ENCODE data around the gene NDFIP2.

NDFIP2 gene, protein sequence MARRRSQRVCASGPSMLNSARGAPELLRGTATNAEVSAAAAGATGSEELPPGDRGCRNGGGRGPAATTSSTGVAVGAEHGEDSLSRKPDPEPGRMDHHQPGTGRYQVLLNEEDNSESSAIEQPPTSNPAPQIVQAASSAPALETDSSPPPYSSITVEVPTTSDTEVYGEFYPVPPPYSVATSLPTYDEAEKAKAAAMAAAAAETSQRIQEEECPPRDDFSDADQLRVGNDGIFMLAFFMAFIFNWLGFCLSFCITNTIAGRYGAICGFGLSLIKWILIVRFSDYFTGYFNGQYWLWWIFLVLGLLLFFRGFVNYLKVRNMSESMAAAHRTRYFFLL
- total RNA-seq, result 13.1 to 317 reads per million in 2 experiments

DNA sequence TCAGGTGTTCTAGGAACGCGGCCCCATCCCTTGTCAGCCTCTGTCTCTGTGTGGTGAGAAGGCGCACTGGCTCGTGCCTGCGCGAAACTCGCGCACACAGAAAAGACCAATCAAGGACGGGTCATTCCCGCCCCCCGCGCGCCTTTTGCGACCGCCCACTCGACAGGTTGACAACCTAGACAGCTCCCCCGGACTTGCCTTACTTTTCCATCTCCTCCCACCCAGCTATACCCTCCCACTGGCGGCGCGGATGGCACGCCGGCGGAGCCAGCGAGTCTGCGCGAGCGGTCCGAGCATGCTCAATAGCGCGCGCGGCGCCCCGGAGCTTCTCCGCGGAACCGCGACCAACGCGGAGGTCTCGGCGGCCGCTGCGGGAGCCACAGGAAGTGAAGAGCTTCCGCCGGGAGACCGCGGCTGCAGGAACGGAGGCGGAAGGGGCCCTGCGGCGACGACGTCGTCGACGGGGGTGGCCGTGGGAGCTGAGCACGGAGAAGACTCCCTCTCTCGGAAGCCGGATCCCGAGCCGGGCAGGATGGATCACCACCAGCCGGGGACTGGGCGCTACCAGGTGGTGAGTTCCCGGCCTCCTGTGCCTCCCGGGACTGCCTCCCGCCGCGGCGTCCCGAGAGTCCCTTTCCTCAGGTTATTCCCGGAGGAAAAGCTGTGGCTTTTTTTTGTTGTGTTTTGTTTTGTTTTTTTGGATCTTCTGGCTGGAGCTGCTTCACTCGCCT lies at the start of gene NDFIP2:
Gene NDFIP2, plus strand, starts transcription at position 202 of the 731 bp plus-strand sequence. Its CDS starts 49 bp downstream, at position 251.
- DNase-seq (ENCODE audit: low read depth), result peak; percentile 70

DNA sequence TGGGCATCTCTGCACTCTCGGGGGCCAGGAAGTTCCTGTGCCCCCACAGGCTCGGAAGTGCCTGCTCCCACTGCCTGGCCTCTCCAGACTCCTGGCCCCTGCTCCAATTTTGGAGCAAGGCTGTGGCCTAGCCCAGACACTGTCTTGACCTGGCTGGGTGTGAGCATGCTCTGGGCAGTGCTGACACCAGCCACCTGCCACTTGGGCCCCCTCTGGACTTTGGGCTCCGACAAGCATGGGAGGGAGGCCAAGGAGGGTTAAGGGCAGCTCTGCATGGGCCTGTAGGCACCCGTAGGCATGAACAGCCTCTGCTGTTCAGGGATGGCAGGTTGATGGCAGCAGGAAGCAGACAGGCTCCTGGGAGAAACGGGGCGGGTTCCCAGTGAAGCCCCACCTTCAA lies 48.9 kb upstream of the NDFIP2 start:
- no peak for DNase-seq (ENCODE audit: low read depth)

DNA sequence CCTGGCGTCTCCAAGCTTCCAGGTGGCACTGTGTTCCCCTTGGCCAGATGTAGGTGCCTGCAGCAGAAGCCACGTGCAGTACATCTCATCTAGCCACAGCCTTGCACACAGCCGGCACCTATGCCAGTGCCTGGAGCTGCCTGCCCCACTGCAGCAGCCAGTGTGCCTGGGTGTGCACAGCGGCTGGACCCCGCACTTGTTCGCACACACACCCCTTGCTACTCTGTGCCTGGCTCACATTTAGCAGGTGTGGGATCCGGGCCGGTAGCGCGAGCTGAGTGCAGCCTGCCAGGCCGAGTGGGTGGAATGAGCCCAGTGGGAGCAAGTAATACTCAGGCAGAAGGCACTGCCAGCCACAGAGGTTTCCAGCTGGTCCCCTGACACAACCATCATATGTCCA lies 48.0 kb upstream of the NDFIP2 start:
- no peak for DNase-seq (ENCODE audit: low read depth)

DNA sequence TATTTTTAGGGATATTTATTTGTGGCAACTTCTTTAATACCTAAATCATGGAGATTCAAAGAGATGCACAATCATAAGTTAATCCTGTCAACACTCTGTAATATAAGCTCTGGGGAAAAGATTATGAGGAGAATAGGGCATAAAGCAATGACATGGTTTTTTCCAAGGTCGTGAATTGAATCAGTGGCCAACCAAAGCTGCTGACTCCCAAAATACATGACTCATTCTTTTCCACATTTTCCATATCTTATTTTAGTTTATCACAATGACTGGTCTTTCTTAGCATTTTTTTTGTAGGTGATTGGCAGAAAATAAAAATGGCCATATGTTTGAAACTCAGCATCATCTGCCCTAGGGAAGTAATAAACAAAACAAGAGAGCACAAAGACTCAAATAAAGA lies 46.4 kb upstream of the NDFIP2 start:
- DNase-seq (ENCODE audit: low read depth), result no peak

DNA sequence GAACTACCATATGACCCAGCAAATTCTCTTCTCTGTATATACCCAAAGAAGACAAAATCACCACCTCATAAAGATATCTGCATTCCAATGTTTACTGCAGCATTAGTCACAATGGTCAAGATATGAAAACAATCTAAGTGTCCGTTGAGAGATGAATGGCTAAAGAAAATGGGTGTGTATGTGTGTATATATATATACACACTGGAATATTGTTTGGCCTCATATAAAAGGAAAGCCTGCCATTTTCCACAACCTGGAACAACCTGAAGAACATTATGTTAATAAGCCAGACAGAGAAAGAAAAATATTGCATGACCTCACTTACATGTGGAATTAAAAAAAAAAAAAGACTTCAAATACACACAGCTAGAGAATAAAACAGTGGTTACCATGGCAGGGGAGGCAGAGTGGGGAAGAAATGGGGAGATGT lies 45.4 kb upstream of the NDFIP2 start:
- DNase-seq (ENCODE audit: low read depth), result no peak

DNA sequence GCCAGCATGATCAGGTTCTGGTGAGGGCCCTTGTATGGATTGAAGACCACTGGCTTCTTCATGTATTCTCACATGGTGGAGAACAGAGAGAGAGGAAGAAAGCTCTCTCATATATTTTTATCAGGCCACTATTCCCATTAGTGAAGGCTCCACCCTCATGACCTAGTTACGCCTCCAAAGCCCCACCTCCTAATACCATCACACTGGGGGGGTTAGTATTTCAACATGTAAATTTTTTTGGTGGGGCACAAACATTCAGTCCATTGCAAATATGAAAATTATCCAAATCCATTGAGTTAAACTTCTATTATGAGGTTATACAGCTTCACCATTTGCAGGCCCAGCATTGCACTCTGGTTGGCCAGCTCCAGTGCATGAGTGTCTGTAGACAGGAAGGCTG lies 41.7 kb upstream of the NDFIP2 start:
- DNase-seq (ENCODE audit: low read depth), result no peak

DNA sequence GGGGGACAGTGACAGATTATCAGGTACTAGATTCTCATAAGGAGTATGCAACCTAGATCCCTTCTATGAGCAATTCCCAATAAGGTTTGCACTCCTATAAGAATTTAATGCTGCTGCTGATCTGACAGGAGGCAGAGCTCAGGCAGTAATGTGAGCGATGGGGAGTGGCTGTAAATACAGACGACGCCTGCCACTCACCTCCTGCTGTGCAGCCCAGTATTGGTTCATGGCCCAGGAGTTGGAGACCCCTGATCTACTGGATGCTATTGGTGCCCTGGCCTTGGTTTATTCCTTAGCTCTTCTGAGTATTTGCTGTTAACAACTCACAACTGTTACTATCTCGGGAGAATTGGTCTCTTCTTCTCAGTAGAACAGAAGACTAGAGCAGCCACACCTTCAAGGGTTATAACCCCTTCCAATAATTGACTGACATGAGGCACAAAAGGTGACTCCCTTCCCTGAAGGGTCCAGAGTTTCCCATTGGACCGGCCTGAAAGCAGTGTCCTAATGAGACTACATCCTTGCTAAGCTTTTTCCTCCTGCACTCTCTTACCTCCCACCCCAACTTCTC lies 39.9 kb upstream of the NDFIP2 start:
- no peak for DNase-seq (ENCODE audit: low read depth)

DNA sequence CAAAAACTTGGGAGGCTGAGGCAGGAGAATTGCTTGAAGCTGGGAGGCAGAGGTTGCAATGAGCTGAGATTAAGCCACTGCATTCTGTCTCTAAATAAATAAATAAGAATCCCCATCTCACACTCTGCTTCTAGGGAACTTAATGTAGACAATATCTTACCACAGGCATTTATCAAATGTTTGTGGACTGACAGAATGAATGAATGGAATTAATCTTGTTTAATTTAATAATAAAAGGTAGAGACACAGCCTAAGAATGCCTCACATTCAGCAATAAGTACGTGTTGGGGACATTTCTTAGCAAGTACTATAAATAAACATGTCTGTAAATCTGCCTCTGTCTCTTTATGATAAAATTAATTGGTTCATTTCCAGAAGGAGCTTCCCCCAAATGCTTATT lies 38.7 kb upstream of the NDFIP2 start:
- DNase-seq (ENCODE audit: low read depth), result no peak

DNA sequence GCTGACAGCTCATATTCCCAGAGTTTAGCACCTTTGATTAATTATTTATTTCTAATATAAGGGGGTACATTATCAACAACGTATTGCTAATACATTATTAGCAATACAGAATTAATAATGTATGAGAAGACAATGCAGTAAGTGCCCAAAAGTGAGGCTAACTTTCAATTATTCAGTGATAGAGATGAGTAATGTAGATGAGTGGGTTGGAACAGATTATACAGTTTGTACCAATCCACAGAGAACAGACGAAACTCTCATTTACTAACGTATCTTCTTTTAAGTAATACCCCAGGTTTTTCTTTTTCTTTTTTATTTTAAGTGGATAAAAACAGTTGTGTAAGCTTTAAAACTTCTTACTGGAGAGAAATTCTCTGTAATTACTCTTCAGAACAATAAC lies 38.2 kb upstream of the NDFIP2 start:
- DNase-seq (ENCODE audit: low read depth), result no peak

DNA sequence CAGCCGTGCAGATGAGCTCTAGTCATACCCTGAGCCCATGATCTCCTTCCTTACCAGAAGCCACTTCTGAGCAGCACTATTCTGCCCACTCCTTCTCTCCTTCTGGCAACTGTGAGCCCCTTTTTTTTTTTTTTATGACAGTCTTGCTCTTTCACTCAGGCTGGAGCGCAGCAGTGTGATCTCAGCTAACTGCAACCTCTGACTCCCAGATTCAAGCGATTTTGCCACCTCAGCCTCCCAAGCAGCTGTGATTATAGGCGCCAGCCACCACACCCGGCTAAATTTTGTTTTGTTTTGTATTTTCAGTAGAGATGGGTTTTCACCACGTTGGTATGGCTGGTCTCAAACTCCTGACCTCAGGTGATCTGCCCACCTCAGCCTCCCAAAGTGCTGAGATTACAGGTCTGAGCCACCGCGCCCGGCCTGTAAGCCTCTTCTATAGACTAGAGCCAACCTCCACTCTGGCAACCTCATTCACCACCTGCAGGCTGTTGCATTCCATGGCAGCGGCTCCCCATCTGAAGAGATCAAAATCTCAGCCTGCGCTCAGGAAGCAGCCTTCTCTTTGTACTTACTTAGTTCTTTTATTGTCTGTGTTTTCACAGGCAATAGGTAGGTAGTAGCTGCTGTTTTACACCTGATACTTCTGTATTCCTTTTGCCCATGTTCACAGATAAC lies 34.8 kb upstream of the NDFIP2 start:
- no peak for DNase-seq (ENCODE audit: low read depth)

DNA sequence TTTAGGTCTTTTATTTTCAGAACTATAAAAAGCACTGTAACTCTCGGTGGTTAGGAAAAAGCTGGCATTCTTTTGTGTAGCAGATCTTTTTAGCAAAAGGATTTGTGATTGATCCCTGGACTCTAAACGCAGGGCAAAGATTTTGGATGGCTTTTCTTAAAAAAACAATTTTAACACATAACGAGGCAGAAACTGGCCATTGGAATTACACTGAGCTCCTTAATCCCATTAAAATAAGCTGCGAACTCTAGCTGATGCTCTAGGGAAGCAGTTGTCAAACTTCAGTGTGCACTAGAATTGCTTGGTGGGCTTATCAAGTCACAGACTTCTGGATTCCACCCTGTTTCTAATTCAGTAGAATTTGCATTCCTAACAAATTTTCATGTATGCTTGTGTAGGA lies 33.8 kb upstream of the NDFIP2 start:
- DNase-seq (ENCODE audit: low read depth), result no peak

DNA sequence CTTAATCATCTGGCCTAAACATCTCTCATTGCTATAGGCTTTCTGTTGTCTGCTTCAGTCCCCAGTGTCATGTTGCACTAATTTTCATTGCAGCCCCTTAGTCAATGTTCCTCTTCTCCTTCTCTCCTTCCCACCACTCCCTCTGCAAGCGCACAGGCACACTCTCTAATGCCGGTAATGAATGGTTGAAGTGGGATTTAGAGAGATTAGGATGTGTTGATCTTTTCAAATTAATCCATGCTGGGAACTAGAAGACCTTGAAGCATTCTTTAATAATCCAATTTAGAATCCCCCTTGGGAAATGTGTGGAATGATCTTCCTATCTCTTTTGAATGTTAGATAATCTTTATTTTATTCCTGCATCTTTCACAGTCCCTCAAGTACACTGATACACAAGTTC lies 33.2 kb upstream of the NDFIP2 start:
- no peak for DNase-seq (ENCODE audit: low read depth)

DNA sequence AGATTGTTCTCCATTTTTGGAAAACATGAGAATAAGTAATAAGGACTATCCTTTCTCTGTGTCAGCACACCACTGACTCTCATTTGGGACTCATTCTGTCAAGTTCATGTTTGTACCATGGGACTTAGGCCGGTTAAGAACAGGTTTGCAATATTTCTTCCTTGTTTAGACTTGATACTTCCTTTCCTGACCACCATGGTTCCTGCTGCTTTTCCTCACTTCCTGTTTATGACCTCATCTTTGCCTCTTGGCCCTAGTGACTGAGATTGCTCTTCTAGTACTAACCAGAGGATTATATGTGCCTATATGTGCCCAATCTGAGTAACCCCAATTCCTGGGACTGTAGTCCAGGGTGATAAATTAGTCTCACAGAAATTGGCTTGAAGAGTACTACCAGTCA lies 32.5 kb upstream of the NDFIP2 start:
- DNase-seq (ENCODE audit: low read depth), result no peak

DNA sequence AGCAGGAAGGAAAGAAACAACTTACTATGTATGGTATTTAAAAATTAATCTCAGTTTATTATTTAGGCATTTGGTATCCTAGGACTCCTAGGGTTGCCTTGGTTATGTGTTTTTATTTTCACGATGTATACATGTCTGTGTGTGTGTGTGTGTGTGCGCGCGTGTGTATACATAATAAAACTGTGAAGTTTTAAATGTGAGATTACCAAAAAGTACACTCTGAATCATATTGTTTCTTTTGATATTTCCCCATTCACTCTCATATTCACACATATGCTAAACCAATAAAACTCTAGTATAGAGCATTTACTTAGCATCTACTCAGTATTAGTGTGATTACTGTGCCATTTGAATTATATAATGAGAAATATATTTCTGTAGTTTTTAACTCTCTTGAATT lies 30.8 kb upstream of the NDFIP2 start:
- no peak for DNase-seq (ENCODE audit: low read depth)

DNA sequence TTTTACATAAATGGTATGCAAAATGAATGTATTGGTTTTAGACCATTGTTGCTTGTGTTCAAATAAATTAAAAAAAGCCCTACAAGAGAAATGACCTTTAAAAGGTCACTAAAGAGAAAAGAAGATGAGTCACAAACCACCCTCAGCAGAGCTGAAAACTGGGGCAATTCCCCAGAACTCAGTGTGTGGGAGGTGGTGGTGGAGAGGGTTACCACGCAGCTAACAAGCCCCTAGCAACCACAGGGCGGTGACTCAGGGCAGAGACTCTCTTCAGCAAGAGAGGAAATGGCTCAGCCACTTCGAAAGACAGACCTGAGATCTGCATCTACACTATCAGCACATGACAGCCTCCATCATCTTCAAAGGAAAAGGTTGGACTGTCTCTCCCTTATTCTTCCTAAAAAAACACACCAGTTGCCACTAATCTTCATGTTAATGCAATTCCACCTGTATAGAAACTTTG lies 29.4 kb upstream of the NDFIP2 start:
- DNase-seq (ENCODE audit: low read depth), result peak; percentile 60

DNA sequence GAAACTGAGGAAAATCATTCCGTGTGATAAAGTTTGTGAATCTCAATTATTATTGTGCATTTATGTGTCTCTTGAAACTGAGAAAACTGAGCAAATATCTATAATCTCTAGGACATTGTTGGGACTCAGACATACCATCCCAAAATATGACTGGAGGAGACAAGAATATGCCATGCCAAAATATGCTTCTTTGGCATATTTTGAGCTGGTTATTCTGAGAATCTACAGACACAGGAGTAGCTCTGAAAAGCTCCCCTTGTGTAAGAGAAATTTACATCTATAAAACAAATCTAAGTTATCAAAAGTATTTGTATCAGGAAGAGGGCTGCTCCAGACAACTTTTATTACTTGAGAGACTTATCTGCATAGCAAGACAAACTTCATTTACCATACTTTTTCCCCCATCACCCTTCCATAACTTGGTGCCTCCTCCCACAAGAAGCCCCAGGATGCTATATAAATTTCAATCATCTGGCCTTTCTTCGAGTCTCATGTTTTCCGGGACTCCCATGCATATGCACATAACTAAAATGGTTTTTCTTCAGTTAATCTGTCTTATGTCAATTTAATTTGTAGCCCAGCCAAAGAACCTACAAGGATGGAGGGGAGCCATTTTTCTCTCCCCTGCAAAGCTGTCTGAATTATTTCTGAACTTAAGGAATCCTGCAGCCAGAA lies 28.6 kb upstream of the NDFIP2 start:
- no peak for DNase-seq (ENCODE audit: low read depth)

DNA sequence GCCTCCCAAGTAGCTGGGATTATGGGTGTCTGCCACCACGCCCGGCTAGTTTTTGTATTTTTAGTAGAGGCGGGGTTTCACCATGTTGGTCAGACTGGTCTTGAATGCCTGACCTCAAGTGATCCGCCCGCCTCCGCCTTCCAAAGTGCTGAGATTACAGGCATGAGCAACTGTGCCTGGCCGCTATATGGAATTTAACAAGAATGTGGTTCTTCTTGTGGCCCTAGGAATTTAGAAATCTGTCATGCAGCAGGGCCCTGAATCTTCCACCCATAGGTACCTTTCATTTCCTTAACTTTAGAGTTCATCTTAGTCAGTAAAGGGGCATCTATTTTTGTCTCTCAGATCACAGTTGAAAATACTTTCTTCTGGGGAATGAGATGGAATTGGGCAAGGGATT lies 25.6 kb upstream of the NDFIP2 start:
- no peak for DNase-seq (ENCODE audit: low read depth)

DNA sequence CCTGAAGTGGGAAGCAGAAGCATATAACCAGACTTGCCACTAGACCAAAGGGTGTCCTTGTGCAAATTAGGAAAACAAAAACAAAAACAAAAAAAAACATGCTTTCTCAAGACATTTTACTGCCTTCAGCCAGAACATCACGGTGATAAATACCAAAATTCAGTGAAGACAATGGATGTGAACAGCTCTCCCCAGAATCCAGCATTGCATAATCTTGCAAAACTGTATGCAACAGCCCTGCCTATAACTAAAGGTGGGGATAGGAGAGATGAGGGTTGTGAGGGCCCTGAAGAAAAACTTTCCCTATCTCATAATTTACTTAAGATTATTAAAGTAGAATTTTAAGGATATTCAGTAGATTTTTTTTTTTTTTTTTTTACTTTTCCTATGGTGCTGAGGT lies 24.9 kb upstream of the NDFIP2 start:
- no peak for DNase-seq (ENCODE audit: low read depth)

DNA sequence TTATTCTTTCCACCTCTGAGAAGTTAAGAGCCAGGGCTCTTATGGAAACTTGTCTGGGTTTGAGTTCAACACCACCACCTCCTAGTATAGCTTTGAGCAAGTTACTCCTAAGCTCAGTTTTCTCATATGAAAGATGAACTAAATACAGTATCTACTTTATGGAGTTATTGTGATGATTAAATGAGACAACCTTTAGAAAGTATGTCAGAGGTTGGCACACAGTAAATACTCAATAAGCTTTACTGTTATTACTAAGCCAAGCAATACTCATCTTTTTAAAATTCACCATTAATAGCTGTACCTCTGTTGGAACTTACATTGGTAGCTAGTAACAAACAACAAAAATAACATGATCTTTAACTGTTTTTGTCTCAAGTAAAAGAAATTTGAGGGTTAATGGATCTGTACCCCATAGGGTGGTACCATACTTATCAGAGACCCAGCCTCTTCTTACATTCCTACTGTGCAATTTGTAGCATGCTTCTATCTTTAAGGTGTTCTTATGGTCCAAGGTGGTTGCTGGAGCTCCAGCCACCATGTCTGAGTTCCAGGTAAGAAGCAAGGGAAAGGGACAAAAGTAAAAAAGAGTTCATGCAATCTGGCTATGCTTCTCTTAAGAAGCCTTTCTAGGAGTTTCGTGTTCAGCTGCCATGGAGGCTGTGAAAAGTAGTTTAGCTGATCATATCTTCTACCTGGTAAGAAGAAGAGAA lies 24.1 kb upstream of the NDFIP2 start:
- no peak for DNase-seq (ENCODE audit: low read depth)

DNA sequence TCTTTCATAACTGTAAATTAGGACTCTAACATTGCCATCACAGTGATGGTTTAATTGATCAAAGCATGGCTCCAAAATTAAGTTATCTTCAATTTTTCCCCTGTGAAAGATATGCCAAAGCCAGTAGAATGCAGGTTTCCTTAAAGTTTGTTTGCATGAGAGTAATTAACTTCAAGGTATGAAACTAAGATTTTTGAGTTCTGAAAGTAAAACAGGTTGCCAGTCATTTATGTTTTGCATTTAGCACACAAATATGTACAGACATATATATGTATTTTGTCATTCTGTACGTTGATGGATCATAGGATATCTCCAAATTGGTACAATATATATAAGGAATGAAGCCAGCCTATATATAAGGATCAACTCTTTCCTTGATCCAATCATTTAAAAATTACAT lies 23.6 kb upstream of the NDFIP2 start:
- no peak for DNase-seq (ENCODE audit: low read depth)

DNA sequence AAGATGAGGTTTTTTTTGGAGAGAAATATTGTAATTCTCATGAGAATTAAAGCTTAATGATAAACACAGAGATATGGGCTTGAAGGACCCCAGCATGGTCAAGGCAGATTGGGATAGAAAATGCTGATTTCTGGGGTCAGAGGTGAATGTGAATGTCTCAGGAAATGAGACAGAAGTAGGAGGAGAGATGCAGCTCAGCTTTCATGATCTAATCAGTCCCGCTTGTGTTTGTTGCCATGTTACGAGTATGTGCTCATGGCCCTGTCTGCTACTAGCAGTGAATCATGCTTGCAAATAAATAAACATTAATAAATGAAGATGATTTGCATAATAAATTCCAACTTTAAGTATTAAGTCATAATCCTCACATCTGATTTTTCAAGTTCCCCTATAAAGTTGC lies 23.0 kb upstream of the NDFIP2 start:
- DNase-seq (ENCODE audit: low read depth), result no peak

Data from T follicular helper cell (primary cell).